Loucy (cell line): ENCODE data around the gene TRAFD1.

Source experiments
- H2AFZ ChIP-seq: fragments of 200-600 bp; sonication (generic); 2 replicates; pipeline ENCODE4 v1.6.0; 2016; ENCODE audit warnings: antibody characterized with exemption, mild to moderate bottlenecking, low read length, moderate library complexity
- H3F3A ChIP-seq: fragments of 200-600 bp; 2 replicates; pipeline ENCODE4 v1.6.0; 2016; ENCODE audit warnings: antibody characterized with exemption, low read depth, mild to moderate bottlenecking
- H3K27me3 ChIP-seq: fragments of 200-600 bp; sonication (generic); 2 replicates; pipeline ENCODE4 v1.6.1; 2014; ENCODE audit warnings: low read length, mild to moderate bottlenecking; ENCODE audit not compliant: insufficient read depth, poor library complexity, severe bottlenecking
- H3K36me3 ChIP-seq: fragments of 200-600 bp; sonication (generic); 2 replicates; pipeline ENCODE4 v1.6.1; 2016; ENCODE audit warnings: low read length; ENCODE audit not compliant: insufficient read depth
- H3K4me1 ChIP-seq: fragments of 200-600 bp; sonication (generic); 2 replicates; pipeline ENCODE4 v1.5.1; 2014; ENCODE audit warnings: low read length, mild to moderate bottlenecking; ENCODE audit not compliant: insufficient read depth, poor library complexity, severe bottlenecking
- H3K4me2 ChIP-seq: fragments of 200-600 bp; sonication (generic); 2 replicates; pipeline ENCODE4 v1.6.0; 2014; ENCODE audit warnings: antibody characterized with exemption, low read length, low read depth, mild to moderate bottlenecking; ENCODE audit not compliant: poor library complexity, severe bottlenecking
- H3K4me3 ChIP-seq: fragments of 200-600 bp; sonication (generic); 2 replicates; pipeline ENCODE4 v1.5.1; 2014; ENCODE audit warnings: low read length, mild to moderate bottlenecking, mixed read lengths; ENCODE audit not compliant: poor library complexity, severe bottlenecking
- H3K79me2 ChIP-seq: fragments of 200-600 bp; sonication (generic); 2 replicates; pipeline ENCODE4 v1.6.1; 2014; ENCODE audit warnings: low read length; ENCODE audit not compliant: insufficient read depth
- H3K9ac ChIP-seq: fragments of 200-600 bp; sonication (generic); 2 replicates; pipeline ENCODE4 v1.6.0; 2014; ENCODE audit warnings: mild to moderate bottlenecking, low read depth, low read length, moderate library complexity; ENCODE audit not compliant: poor library complexity, severe bottlenecking
- H3K9me2 ChIP-seq: fragments of 200-600 bp; sonication (generic); replicated peaks from 2 replicates; pipeline ENCODE4 v1.6.1; 2016; ENCODE audit warnings: low read depth, low read length, mixed read lengths
- H3K9me3 ChIP-seq: fragments of 200-600 bp; sonication (generic); 2 replicates; pipeline ENCODE4 v1.6.1; 2014; ENCODE audit warnings: mild to moderate bottlenecking, antibody characterized with exemption, low read length, low read depth; ENCODE audit not compliant: insufficient read depth
- H4K20me1 ChIP-seq: fragments of 200-600 bp; sonication (generic); 2 replicates; pipeline ENCODE4 v1.6.0; 2014; ENCODE audit warnings: antibody characterized with exemption, low read length, mild to moderate bottlenecking; ENCODE audit not compliant: insufficient read depth, poor library complexity, severe bottlenecking
- CTCF ChIP-seq: fragments of 200-600 bp; sonication (generic); conservative IDR thresholded peaks from 2 replicates; pipeline ENCODE4 v1.5.1; 2014; ENCODE audit warnings: mild to moderate bottlenecking, antibody characterized with exemption, low read length
- EZH2phosphoT487 ChIP-seq: fragments of 200-600 bp; IDR thresholded peaks from 2 replicates; pipeline ENCODE4 v1.6.1; 2018; ENCODE audit warnings: antibody characterized with exemption, mild to moderate bottlenecking, moderate library complexity, borderline replicate concordance

Gene TRAFD1

GRCh38 chr12:112169966-112170365 lies 44.6 kb downstream of the TRAFD1 start:
- Histone ChIP-seq H2AFZ (no peak overlapping the region), H3K27me3 (no peaks in the 10 kb centered on the region), H3K4me3 (no peak overlapping the region), H3K9me3 (no peaks in the 10 kb centered on the region), H3F3A (no peaks in the 10 kb centered on the region), H3K79me2 (no peaks in the 10 kb centered on the region), H3K9ac (no peak overlapping the region), H3K4me1 (no peaks in the 10 kb centered on the region), H3K36me3 (peaks cover 19% of the 10 kb centered on the region; the same call in 1 of the 2 replicates), H4K20me1 (no peaks in the 10 kb centered on the region), H3K9me2 (no peaks in the 10 kb centered on the region), H3K4me2 (no peak overlapping the region)
- no peak for TF ChIP-seq EZH2phosphoT487
- no peak for TF ChIP-seq CTCF

- Histone ChIP-seq H3K9me2 (no peaks in the 10 kb centered on the region), H3K36me3 (peaks cover 24% of the 10 kb centered on the region; the same call in 1 of the 2 replicates), H3K79me2 (no peaks in the 10 kb centered on the region), H3F3A (no peaks in the 10 kb centered on the region), H3K9ac (no peak overlapping the region), H3K9me3 (no peaks in the 10 kb centered on the region), H4K20me1 (no peaks in the 10 kb centered on the region), H3K4me3 (no peak overlapping the region), H3K4me1 (no peaks in the 10 kb centered on the region), H2AFZ (no peak overlapping the region), H3K27me3 (no peaks in the 10 kb centered on the region), H3K4me2 (no peak overlapping the region)
- peak; percentile 68 for TF ChIP-seq CTCF
- TF ChIP-seq EZH2phosphoT487 = no peak
These were observed 45.0 kb downstream of the TRAFD1 start for GRCh38 chr12:112170376-112170775.

GRCh38 chr12:112170971-112171596 lies 45.7 kb downstream of the TRAFD1 start:
- Histone ChIP-seq H3K9ac (no peak overlapping the region), H3K9me3 (no peaks in the 10 kb centered on the region), H3K27me3 (no peaks in the 10 kb centered on the region), H3K4me3 (no peak overlapping the region), H3K4me2 (no peak overlapping the region), H3K79me2 (no peaks in the 10 kb centered on the region), H3K9me2 (no peaks in the 10 kb centered on the region), H3F3A (no peaks in the 10 kb centered on the region), H4K20me1 (no peaks in the 10 kb centered on the region), H2AFZ (no peak overlapping the region), H3K36me3 (peaks cover 31% of the 10 kb centered on the region; the same call in 1 of the 2 replicates), H3K4me1 (no peaks in the 10 kb centered on the region)
- TF ChIP-seq CTCF = no peak
- no peak for TF ChIP-seq EZH2phosphoT487
